ENCODE data around the gene HMOX2.
A peak's percentile ranks its signal among the peaks of the same experiment; 100 is the strongest.

Gene HMOX2

DNA sequence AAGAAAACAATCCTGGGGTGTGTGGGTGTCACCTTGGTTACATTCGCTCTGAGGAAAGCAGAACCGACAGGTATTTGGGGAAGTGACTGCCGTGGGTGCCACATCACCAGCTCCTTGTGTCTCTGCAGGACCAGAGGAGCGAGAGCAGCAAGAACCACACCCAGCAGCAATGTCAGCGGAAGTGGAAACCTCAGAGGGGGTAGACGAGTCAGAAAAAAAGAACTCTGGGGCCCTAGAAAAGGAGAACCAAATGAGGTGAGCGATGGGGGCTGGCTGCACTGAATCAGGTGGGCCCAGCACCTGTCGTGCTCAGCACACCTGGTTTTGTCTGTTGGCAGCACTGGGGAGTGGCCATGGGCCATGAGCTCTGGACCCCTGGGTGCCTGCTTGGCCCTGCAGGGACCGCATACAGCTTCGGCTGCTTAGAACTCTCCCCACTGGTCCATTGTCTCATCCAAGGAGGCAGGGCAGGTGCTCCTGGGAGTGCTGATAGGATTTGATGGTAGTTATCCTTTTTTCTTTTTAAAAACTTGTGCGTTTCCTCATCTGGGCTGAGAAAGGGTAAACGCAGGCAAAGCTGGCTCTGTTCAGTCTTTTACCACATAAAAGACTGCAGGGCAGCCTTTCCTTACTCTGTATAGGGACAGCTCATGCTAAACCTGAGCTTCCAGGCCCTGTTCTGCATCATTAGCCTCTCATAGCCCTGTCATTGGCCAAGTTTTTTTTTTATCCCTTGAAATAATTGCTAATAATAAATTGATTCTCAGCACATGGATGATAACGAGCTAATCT, 29.4 kb downstream of the HMOX2 start:
- DNase-seq = peak; percentile 68 to 71

GRCh38 chr16:4506450-4506849, 30.3 kb downstream of the HMOX2 start:
- peak; percentile 57 to 68 for DNase-seq

DNA sequence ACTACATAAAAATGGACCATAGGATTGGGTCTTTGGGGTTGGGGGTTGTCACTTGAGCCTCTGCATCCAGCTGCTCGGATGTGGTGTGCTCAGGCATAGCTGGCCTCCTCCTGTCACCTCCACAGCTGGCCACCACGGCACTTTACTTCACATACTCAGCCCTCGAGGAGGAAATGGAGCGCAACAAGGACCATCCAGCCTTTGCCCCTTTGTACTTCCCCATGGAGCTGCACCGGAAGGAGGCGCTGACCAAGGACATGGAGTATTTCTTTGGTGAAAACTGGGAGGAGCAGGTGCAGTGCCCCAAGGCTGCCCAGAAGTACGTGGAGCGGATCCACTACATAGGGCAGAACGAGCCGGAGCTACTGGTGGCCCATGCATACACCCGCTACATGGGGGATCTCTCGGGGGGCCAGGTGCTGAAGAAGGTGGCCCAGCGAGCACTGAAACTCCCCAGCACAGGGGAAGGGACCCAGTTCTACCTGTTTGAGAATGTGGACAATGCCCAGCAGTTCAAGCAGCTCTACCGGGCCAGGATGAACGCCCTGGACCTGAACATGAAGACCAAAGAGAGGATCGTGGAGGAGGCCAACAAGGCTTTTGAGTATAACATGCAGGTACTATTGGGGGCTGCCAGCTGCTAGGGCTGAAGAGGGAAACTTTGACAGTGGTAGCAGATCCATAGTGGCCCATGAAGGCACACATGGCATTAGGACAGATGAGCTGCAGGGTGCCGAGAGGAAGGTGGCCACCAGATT, 31.6 kb downstream of the HMOX2 start:
- no peak for DNase-seq

DNA sequence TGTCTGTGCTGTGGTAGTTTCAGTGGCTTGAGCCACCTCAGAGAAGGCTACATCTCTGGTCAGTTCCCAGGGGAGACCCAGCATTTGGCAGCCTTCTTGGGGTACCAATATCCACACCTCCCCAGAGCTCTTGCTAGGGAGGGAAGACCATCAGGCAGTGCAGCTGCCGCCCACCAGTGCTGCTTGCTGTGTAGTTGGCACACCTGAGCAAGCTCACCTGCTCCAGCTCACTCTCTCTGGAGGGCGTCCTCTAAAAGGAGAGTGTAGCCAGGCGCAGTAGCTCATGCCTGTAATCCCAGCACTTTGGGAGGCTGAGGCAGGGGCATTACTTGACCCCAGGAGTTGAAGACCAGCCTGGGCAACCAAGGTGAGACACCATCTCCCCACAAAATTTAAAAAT, 32.6 kb downstream of the HMOX2 start:
- no peak for DNase-seq

GRCh38 chr16:4509420-4509819, 33.2 kb downstream of the HMOX2 start:
- no peak for DNase-seq

GRCh38 chr16:4510131-4510530, 33.9 kb downstream of the HMOX2 start:
- no peak for DNase-seq

- no peak for DNase-seq
Observed at GRCh38 chr16:4510747-4511426, 34.7 kb downstream of the HMOX2 start.

DNA sequence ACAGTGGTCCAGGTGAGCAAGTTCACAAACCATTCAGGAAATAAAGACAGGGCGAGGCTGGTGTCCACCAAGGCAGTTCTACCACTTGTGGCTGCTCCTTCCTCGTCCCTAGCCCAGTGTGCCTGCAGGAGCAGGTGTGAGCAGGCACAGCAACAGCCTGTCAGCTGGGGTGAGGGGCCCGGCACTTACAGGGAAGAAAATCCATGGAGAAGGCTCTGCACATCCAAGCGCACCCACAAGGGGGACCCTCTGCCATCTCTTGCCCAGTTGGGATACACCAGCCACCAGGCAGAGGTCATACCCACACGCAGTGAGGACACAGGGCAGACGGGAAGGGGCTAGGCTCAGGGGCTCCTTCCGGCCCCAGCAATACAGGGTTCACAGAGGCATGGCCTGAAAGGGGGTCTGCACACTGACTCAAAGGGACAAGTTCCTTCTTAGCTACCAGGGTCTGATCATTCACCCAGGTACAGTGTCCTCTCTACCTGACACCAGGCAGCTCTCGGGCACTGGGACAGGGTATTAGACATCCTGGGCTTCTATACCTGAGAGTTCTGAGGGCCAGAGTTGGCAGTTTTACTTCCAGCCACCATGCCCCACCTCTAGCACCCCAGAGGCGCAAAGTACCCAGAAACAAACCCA, 35.4 kb downstream of the HMOX2 start:
- no peak for DNase-seq

DNA sequence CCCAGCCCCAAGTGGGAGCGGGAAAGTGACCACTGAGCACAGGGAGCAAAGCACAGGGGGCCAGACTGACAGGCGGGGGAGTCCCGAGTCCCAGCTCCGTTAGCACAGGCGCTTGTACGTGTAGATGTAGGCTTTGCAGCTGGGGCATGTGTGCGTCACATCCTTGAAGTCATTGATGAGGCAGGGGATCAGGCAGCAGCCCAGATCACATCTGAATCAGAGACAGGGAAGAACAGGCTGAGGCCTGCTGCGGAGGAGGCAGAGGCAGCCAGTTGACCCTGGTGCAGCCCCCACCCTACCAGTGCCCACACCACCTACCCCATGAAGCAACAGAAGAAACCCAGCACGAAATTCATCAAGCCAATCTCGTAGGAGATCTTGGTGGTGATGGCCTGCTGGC, 36.3 kb downstream of the HMOX2 start:
- DNase-seq = no peak

DNA sequence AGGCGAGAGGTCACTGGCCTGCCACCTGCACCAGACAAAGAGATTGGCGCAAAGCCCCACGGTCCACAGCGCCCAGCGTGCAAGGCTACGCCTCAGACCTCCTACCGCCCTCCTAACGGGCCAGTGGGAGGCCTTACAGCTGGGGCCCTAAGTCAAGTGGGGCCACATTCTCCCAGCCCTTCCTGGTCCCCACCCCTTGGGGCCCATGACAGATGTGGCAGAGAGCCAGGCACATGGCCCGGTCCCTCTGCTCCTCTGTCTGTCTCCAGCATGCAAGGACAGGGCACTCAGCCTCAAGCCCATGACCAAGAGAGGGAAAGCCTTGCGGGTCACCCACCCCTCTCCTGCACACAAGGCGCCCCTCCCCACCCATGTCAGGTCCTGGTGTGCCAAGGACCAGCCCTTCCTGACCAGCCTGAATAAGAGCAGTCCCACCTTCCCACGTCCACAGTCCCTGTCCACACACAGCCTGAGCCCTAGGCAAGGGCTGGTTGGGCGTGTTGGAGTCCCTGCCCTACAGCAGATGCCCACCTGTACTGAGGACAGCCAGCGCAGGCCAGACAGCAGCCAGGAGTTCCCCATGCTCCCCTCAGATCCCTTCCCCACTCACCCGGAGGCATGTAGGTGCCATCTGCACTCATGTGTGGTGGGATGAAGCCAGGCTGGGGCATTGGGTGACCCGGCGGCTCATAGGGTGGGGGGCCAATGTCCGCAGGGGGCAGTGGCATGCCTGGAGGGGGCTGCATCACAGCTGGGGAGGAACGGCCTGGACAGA, 37.1 kb downstream of the HMOX2 start:
- no peak for DNase-seq

DNA sequence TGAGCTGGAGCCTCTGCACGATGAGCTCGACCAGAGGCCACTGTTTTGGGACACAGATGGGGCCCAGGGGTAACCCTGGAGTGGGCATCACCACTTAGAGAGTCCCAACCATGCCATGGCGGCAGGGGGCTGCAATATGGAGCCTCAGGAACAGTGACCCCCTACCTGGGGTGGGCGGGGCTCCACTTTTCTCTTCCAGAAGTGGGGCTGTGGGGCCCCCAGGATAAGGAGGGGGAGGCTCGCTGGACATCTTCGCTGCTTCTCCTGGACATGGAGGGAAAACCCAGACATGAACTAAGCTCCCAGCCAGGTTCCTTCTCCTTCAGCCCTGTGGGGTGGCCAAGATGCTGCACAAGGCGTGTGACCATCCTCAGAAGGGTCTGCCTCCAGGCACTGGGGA, 37.7 kb downstream of the HMOX2 start:
- no peak for DNase-seq

- DNase-seq = no peak
Observed at GRCh38 chr16:4514606-4515005, 38.4 kb downstream of the HMOX2 start.

- no peak for DNase-seq
Observed at GRCh38 chr16:4515611-4516233, 39.5 kb downstream of the HMOX2 start.

DNA sequence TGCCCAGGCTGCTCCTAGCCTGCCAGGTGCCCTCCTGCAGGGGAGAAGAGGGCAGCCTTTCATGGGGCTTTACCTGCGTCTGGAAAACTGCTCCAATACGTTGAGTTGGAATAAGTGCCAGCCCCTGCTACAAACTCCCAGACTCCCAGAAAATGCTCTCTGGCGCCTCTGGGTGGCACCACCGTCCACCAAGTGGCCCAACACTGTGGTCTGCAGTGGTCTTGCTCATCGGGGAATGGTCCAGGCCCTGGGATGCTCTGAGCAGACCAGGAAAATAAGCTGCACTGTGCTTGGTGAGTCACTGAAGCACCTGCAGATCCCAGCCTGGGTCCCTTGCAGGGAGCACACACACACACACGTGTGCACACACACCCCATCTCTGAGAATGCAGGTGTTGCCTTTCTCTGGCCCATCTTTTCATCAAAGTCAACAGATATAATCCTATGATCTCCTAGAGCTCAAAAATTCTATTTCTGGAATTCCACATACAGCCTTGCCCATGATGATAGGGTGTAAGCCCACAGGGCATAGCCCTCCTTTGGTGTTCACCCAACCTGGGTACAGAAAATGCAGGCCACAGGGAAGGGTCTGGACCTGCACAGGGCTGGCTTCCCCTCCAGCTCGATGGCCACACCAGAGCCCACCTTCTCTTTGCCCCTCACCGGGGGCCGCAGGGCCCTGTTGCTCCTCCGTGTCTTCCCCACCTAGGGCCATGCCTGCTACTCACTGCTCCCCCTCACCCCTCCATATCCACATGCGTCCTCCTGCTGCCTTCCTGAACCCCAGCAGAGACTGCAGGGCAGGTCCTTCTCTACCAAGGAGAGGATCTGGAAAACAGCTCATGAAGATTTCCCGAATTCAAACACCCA, 41.8 kb downstream of the HMOX2 start:
- no peak for DNase-seq

DNA sequence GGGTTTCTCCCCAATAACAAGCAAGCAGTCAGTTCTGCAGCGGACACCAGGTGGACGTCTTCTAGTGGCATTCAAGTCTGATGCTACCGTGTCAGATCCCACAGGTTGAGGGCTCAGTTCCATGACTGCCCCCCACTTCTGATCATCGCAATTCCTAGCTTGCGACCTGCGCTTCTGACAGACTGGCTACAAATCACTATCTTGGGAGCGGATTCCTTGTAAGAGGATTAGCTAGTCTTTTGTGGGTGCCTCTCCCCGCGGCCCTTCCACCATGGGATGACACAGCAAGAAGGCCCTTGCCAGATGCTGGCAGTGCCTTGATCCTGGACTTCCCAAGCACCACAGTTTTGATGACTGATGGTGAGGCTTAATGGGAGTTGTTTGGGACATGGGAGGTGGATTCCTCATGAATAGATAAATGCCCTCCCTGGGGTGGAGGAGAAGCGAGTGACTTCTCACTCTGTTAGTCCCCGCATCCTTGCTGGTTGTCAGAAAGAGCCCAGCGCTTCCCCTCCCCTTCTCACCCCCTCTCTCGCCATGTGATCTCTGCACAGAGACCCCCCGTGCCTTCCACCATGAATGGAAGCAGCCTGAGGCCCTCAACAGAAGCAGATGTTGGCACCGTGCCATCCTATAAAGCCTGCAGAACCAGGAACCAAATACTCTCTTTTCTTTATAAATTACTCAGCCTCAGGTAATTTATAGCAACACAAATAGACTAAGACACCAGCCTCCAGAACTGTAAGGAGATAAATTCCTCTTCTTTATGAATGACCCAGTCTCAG, 43.3 kb downstream of the HMOX2 start:
- no peak for DNase-seq

- no peak for DNase-seq
Observed at GRCh38 chr16:4520913-4521312, 44.7 kb downstream of the HMOX2 start.

DNA sequence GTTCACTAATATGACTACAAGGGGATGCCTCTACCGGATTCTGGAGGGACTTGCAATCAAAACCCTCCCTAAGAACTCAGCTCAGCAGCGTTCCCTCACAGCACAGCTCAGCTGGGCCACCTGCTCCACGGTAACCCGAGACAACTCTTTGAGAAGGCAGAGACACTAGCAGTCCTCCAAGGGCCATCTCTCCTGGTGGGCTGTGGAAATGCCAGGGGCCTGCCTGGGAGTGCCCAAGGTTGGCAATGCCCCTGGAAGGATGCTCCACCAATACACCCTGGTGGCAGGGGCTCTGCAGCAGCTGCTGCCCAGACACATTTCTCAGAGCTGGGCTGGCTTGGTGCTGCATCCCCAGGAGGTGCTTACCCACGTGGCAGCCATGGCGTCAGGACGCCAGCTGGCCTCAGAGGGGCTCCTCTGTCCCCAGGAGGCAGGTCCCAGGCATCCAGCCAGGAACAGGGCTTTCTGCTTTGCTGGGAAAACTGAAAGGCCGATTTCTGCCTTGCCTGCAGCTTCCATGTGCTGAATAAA, 45.9 kb downstream of the HMOX2 start:
- no peak for DNase-seq

- no peak for DNase-seq
Observed at GRCh38 chr16:4523686-4524085, 47.5 kb downstream of the HMOX2 start.

DNA sequence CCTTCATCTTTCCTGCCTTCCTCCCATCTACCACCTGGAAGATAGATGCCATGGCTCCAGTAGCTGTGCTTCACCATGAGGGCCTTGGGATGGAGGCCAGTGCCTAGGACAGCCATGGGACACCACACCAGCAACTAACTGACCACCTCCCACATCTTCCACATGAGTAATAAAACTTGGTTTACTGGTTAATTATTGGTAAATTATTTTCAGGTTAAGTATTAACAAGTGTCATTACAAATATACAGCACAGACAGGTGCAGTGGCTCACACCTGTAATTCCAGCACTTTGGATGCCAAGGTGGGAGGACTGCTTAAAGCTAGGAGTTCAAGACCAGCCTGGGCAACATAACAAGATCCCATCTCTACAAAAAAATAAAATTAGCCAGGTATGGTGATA, 48.4 kb downstream of the HMOX2 start:
- no peak for DNase-seq

DNA sequence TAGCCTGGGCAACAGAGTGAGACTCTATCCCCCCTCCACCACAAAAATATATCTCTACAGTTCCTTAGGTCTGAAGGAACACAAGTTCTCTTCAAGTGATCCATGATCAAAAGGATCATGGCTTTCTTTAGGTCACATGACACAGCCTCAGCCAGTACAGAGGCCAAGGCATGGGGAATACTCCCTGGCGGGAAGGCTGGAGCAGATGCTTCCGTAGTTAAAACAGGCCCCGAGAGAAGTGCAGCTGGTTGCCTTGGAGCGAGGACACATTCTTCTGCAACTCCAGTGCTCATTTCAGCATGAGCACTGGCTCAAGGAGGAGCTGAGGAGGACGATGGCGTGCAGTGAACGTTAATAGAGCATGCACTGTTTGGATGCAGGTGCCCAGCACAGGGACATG, 48.9 kb downstream of the HMOX2 start:
- no peak for DNase-seq
